Measurements from ENCODE around the gene SIRPB1.
"Not testable (repeated sequence)": the region's sequence is repeated elsewhere in the genome, so short reads cannot be mapped to it uniquely, and the experiment has no call there.

The SIRPB1 gene

GRCh38 chr20:1652104-1652503 lies 32.3 kb upstream of the SIRPB1 start:
- no peak for TF ChIP-seq CTCF (IDR thresholded peaks at IDR 0.05; ENCODE audit: low read length, missing control alignments)
- no peak for DNase-seq (ENCODE audit: low read depth)
- H3K4me3 ChIP-seq (replicated peaks; ENCODE audit: low read depth, low read length) = no peak overlapping the region

- no peak overlapping the region for H3K4me3 ChIP-seq (replicated peaks; ENCODE audit: low read depth, low read length)
- no peak for DNase-seq (ENCODE audit: low read depth)
- TF ChIP-seq CTCF (IDR thresholded peaks at IDR 0.05; ENCODE audit: low read length, missing control alignments) = no peak
Measured at GRCh38 chr20:1651268-1652058, 31.7 kb upstream of the SIRPB1 start.

GRCh38 chr20:1648101-1648500 lies 28.3 kb upstream of the SIRPB1 start:
- no peak overlapping the region for H3K4me3 ChIP-seq (replicated peaks; ENCODE audit: low read depth, low read length)
- DNase-seq (ENCODE audit: low read depth) = no peak
- TF ChIP-seq CTCF (IDR thresholded peaks at IDR 0.05; ENCODE audit: low read length, missing control alignments) = no peak

- TF ChIP-seq CTCF (IDR thresholded peaks at IDR 0.05; ENCODE audit: low read length, missing control alignments) = no peak
- no peak for DNase-seq (ENCODE audit: low read depth)
- no peak overlapping the region for H3K4me3 ChIP-seq (replicated peaks; ENCODE audit: low read depth, low read length)
Measured at GRCh38 chr20:1646975-1647431, 27.2 kb upstream of the SIRPB1 start.

GRCh38 chr20:1644101-1644962 lies 24.5 kb upstream of the SIRPB1 start:
- no peak for DNase-seq (ENCODE audit: low read depth)
- H3K4me3 ChIP-seq (replicated peaks; ENCODE audit: low read depth, low read length) = no peak overlapping the region
- TF ChIP-seq CTCF (IDR thresholded peaks at IDR 0.05; ENCODE audit: low read length, missing control alignments) = no peak

GRCh38 chr20:1638643-1639042 lies 18.8 kb upstream of the SIRPB1 start:
- not testable (repeated sequence) for H3K4me3 ChIP-seq (replicated peaks; ENCODE audit: low read depth, low read length); DNase-seq (ENCODE audit: low read depth)

GRCh38 chr20:1637755-1638154 lies 17.9 kb upstream of the SIRPB1 start:
- DNase-seq (ENCODE audit: low read depth) = no peak
- TF ChIP-seq CTCF (IDR thresholded peaks at IDR 0.05; ENCODE audit: low read length, missing control alignments) = no peak
- H3K4me3 ChIP-seq (replicated peaks; ENCODE audit: low read depth, low read length) = no peak overlapping the region
